ENCODE results near the gene RAB36. TPM values are rescaled to one million over a fixed set of nuclear protein-coding genes. Genes with fewer than 3 reads are reported as not detected.

RAB36 gene
- total RNA-seq, 4 donors from 2014 or later: 0.38 to 1.0 (median 0.57) TPM

DNA sequence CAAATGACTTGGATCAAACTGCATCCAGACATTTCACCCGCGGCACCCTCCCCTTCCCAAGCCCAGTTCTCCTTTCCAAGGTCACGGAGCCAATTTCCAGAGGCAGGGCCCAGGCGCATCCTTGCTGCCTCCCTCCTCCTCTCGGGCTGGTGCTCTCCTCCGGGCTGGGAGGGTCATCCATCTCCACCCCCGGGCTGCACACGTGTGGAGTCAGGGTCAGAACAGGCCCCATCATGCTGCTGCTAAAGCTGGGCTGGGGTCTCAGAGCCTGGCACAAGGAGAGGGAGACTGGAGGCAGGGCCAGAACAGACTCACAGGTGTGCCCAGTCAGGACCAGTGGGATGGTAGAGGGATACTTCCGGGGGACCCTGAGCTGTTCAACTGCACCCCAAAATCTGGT, 17.5 kb upstream of the RAB36 start:
- no peak for TF ChIP-seq CTCF (IDR thresholded peaks at IDR 0.05; ENCODE audit: low read depth)

DNA sequence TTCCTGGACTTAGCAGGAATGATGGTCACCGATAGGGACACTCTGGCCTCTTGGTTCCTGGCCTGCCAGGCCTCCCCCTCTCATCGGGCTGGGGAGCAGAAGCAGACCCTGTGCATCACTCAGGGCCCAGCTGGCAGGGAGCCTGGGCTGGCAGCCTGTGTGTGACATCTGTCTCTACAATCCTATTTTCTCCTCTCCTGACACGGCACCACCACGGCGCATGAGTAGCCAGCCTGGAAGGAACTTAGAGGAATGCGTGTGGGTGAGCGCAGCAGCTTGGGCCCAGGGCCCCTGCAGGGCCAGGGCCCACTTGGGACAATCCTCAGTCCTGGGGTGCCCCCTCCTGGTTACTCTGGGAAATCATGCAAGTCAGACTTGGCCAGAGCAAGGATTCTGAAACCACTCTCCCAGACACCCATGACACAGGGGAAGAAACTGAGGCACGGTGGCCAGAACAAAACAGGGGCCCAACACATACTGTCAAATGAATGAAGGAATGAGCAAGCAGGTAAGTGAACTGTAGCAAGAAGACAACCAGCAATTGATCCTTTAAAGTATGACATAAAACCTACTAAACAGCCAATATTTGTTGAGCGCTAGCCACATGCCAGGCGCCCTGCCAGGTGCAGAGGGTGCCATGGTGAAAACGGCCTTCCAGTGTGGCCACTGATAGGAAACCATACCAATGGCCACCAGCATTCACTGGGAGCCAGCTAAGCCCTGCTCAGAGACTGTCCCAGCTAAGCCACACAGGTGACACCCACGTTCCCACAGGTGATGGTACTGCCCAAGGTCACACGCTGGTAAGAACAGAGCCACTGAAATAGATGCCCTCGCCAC, 16.8 kb upstream of the RAB36 start:
- no peak for TF ChIP-seq CTCF (IDR thresholded peaks at IDR 0.05; ENCODE audit: low read depth)

- TF ChIP-seq CTCF (IDR thresholded peaks at IDR 0.05; ENCODE audit: low read depth): no peak
These were observed 16.1 kb upstream of the RAB36 start for GRCh38 chr22:23129149-23129548.

GRCh38 chr22:23130697-23131096, 14.6 kb upstream of the RAB36 start:
- no peak for TF ChIP-seq CTCF (IDR thresholded peaks at IDR 0.05; ENCODE audit: low read depth)

GRCh38 chr22:23131931-23132330, 13.3 kb upstream of the RAB36 start:
- no peak for TF ChIP-seq CTCF (IDR thresholded peaks at IDR 0.05; ENCODE audit: low read depth)

- TF ChIP-seq CTCF (IDR thresholded peaks at IDR 0.05; ENCODE audit: low read depth): no peak
These were observed 12.7 kb upstream of the RAB36 start for GRCh38 chr22:23132376-23133091.

- no peak for TF ChIP-seq CTCF (IDR thresholded peaks at IDR 0.05; ENCODE audit: low read depth)
These were observed 11.4 kb upstream of the RAB36 start for GRCh38 chr22:23133922-23134321.

Data from subcutaneous adipose tissue (tissue), 4 donors.